Activated CD4-positive, alpha-beta T cell treated with anti-CD3 and anti-CD28 coated beads, Interleukin-2, Interleukin-6, amounts not matched to agents 100 ng/mL and 50 ng/mL, durations not matched to agents 16 hours and 8 hours (primary cell): ENCODE results near the gene STK32C.
"Not testable (repeated sequence)": the region's sequence is repeated elsewhere in the genome, so short reads cannot be mapped to it uniquely, and the experiment has no call there.

Experiments
- DNase-seq: peaks from one replicate; pipeline ENCODE4 v3.0.0-alpha.2; 2020

The STK32C gene

GRCh38 chr10:132299371-132300336 is 8.1 kb downstream of the STK32C start:
- no peak for DNase-seq

DNA sequence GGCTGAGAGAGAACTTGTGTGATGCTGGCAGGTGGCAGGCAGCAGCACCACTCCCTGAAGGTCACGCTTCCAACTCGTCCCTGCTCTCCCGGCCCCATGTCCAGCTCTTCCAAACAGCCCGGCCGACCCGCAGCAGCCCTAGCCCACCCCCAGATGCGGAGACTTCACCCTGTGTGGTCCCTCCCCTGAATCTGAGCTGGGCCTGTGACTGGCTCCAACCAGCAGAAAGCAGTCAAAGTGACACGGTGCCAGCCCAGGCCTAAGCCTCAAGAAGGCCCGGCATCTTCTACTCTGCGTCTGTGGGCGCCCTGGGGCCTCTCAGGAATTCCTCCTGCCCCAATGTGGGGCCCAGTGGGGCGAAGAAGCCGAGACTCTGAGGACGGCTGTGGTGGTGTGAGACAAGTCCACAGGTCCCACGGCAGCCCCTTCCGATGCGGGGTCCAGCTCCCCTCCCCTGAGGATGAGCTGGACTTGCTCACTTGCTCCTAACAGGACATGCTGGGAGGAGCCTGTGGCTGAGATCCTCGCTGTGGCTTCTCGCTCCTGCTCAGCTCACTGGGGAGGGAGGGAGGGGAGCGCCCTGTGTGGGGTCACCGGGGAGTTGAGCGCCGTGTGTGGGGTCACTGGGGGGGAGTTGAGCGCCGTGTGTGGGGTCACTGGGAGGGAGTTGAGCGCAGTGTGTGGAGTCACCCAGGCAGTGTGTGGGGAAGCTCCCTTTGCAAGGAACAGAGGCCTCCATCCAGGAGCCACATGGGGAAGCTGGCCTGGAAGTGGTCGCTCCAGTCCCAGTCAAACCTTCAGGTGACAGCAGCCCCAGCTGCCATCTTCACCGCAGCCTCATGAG is 9.5 kb downstream of the STK32C start:
- no peak for DNase-seq

- no peak for DNase-seq
These were observed 10.2 kb downstream of the STK32C start for GRCh38 chr10:132297526-132297925.

- no peak for DNase-seq
These were observed 10.9 kb downstream of the STK32C start for GRCh38 chr10:132296666-132297443.

GRCh38 chr10:132295481-132295880 is 12.3 kb downstream of the STK32C start:
- DNase-seq: not testable (repeated sequence)

DNA sequence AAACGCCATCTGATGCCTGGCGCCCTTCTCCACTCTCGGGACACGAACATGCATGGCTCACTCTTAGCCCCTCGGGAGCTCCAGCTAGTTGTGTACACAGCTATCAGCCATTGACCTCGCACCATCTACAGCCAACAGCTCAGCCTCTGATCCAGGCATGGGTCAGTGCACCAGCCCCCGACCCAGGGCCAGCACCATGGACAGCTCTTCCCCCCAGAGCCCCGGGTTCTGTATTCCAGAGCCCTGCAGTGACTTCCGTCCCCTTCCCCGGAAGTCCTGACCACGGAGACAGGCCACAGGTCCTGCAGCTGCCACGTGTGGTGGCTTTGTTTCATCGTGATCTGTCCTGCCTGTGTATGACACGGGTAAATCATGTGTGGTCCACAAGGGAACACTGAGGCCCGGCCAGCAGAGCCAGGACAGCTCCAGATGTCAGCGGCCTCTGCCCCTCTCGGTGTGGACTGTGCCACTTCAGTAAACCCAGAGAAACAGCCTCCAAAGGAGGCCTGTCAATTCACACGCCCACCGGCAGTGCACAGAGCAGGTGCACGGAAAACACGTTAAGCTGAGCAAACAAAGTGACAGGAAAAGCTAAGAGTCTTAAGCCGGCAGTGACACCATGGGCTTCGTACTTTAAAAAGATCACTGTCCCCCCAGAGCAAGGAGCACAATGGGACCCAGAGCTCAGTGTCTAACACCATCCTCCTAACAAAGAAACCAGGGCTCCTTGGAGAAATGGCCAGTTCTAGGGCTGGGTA is 13.0 kb downstream of the STK32C start:
- no peak for DNase-seq

DNA sequence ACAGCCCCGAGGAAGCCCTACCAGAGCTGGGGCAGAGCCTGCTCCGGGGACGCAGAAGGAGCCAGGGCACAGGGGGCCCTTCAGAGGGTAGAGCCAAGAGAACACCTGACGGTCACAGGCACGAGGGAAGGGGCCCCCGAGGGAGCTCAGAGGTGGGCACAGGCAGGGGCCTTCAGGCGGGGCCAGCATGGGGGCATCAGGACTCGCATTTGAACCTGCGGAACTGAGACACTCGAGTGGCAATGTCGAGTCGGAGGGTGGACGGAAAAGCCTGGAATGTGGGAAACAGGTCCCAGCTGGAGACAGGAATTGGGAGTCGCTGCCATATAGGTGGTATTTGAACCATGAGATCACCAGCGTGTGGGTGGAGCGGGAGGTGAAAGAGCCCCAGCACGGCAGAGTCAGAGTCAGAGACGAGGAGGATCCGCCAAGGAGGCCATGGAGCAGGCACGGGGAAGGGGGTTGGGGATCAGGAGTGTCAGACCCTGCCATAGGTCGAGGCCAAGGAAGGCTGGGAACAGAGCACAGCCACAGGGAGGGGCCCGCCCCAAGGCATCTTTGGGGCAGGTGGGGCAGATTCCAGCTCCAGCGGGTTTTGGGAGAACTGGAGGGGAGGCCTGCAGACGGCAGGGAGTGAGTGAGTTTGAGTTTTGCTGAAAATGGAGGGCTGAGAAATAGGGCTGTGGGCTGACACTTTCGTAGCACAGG is 13.8 kb downstream of the STK32C start:
- DNase-seq: no peak

DNA sequence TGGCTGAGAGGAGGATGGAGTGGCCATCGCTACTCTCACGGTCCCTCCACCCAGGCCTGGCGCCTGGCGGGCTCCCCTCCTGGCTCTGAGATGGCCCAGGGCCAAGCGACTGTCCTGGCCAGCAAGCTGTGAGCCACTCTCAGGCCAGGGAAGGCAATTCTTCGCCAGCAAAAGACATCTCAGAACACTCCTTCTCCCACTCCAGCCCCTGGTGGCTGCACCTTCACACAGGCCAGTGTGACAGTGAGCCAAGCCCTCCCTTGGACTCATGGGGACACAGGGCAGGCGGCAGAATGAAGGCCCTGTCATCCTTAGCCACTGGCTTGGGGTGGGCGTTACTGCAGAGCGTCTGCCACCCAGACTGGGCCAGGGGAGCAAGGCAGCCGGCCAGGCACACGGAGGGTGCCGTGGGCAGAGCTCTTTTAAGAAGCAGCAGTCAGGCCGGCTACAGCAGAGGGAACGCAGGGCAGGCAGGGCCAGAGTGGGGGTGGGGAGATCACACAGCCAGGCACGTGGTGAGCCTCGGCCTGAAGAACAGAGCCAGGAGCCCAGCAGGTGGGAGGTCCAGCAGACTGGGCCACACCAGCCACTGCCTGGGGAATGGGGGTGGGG is 14.4 kb downstream of the STK32C start:
- no peak for DNase-seq

DNA sequence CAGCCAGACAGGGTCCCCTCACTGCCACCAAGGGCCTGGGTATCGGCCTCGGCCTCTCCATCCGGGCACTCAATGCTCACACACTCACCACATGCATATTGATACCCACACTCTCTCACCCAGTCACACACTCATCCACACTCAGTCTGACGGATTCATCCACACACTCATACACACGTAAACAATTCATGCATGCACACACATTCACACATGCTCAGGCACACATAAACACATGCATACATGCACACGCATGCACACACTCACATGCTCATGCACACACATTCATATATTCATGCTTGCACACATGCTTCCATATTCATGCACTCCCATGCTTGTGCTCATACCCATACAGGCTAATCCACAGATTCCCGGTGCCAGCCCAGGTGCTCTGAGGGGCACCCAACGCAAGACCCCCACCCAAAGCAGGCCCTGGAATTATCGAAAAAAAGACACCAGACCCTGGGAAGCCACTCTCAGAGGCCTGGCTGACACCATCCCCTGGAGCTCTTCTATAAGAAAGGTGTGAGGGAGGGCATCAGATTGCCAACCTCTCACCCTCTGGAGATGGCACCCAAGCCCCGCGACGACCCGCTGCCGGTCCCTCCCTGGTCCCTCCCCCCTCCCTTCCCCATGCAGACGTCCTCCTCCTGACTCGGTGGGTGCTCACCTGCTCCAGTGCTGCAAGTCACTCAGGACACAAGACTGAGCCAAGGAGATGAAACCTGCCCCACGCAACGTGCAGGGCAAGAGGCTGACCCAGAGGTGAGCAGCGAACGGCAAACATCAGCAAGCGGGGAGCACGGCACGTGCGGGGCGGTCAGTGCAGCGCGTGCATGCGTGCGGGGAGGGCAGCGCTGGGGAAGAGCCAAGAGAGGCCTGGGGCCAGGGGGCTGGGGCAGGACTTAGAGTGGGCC is 15.2 kb downstream of the STK32C start:
- no peak for DNase-seq

- DNase-seq: no peak
These were observed 15.9 kb downstream of the STK32C start for GRCh38 chr10:132291826-132292225.

GRCh38 chr10:132290631-132291030 is 17.1 kb downstream of the STK32C start:
- no peak for DNase-seq

GRCh38 chr10:132289439-132289838 is 18.3 kb downstream of the STK32C start:
- DNase-seq: no peak

DNA sequence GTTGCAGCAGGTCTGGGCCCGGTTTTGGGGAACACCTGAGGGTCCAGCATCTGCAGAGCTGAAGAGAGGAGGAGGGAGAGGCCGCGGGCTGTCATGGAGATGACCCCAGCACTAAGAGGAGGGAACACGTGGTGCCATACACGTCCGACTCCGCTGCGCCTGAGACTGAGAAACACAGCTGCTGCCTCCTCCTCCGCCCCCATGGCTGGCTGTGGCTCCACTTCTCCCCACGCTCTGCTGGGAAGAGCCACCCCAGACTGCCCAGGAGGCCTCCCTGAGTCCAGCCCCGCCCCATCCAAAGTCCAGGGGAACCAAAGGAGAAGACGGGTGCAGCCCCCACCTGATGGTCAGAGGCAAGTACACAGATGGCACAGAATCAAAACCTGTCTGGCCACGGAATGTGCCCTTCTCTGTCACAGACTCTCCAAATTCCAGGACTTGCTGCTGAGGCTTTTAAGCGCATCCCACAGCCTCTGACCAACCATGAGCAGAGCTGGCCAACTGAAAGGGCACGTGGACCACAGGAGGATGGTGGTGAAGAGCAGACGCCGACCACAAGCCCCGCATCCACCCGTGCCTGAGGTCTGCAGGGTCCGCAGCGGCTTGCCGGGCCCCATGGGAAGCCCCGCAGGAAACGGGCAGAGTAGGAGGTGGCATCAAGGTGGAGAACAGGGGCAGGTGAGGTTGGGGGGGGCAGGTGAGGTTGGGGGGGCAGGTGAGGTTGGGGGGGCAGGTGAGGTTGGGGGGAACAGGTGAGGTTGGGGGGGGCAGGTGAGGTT is 24.0 kb downstream of the STK32C start:
- no peak for DNase-seq

DNA sequence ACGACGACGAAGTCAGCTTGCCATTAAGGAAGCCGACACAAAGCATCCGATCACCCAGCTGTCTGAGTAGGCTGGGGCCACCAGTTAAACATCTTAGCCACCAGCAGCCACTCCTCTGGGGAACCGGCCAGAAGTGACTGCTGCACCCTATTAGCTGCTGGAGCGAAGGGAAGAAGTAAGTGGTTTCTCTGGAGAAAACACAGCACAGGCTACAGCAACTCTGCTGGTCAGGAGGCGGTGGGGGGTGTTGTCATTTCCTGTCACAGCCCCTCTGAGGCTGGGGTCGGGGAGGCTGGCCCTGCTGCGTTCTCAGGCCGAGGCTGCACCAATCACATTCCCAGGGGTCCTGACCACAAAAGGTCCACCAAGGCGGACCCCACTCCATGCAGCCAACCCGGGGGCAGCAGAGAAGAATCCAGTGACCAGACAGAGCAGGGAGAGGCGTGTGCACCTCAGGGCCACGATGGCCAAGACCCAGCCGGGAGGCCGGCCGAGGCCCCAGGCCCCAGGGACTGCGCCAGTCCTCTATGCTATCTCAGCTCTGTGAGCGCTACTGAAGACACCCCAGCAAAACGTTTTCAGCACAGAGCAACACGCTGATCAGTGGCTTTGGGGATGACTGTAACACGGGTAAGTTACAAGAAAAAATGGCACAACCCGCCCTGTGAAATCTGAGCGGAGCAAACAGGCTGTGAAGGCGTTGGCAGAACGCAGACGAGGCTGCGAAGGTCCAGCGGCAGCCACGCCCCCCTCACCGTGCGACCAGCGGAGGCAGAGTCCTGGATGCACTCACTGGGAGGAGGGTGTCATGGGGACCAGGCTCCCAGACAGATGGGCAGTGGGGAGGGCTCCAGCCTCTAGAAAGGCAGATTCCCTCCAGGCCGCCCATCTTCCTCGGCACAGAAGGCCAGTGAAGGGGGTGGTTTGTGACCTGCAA is 24.8 kb downstream of the STK32C start:
- DNase-seq: no peak

- no peak for DNase-seq
These were observed 25.7 kb downstream of the STK32C start for GRCh38 chr10:132281915-132282666.

GRCh38 chr10:132280646-132281074 is 27.1 kb downstream of the STK32C start:
- no peak for DNase-seq
